Natural killer cell (primary cell): Measurements from ENCODE around the gene MYLK4. TPM values are rescaled to one million over a fixed set of nuclear protein-coding genes. Genes with fewer than 3 reads are reported as not detected.

Source experiments
- ATAC-seq, 3 donors: fragments of 150-1000 bp in 2 of 3; fragments of 200-7000 bp in 1 of 3; cut with Tn5 transposase; 1 replicate in 1 of 3; 2 replicates in 2 of 3; pipeline ENCODE4 v1.10.0; 2021; ENCODE audit warnings: mild to moderate bottlenecking in 2 of 3, moderate library complexity in 2 of 3
- DNase-seq, 2 donors: peaks; one replicate each; pipeline versions ENCODE4 v3.0.0 to v3.0.0-alpha.2; 2013 to 2021; ENCODE audit warnings: mixed read lengths in 1 of 2
- H3K27ac ChIP-seq: one replicate; pipeline ENCODE4 v1.5.1; 2013; ENCODE audit warnings: mild to moderate bottlenecking, low read length
- H3K27me3 ChIP-seq: one replicate; pipeline ENCODE4 v1.6.1; 2013; ENCODE audit warnings: low read length; ENCODE audit not compliant: control insufficient read depth, insufficient read depth
- H3K36me3 ChIP-seq: one replicate; pipeline ENCODE4 v1.6.1; 2013; ENCODE audit warnings: low read length; ENCODE audit not compliant: control insufficient read depth, insufficient read depth
- H3K4me1 ChIP-seq: one replicate; pipeline ENCODE4 v1.6.1; 2013; ENCODE audit warnings: low read length; ENCODE audit not compliant: control insufficient read depth, insufficient read depth
- H3K4me3 ChIP-seq: one replicate; pipeline ENCODE4 v1.5.1; 2013; ENCODE audit warnings: low read length
- H3K9me3 ChIP-seq: one replicate; pipeline ENCODE4 v1.6.1; 2013; ENCODE audit warnings: low read length; ENCODE audit not compliant: control insufficient read depth, insufficient read depth
- H3K27ac Mint-ChIP-seq, 2 donors: one replicate each; pipeline ENCODE4 v1.8.0; 2022; ENCODE audit warnings: mild to moderate bottlenecking in 2 of 2, mixed read lengths in 2 of 2, moderate library complexity in 1 of 2
- H3K27me3 Mint-ChIP-seq, 2 donors: one replicate each; pipeline ENCODE4 v1.8.0; 2022; ENCODE audit warnings: low read depth in 2 of 2, mixed read lengths in 2 of 2
- H3K36me3 Mint-ChIP-seq: one replicate; pipeline ENCODE4 v1.8.0; 2022; ENCODE audit warnings: mixed read lengths
- H3K4me1 Mint-ChIP-seq, 2 donors: one replicate each; pipeline ENCODE4 v1.8.0; 2022; ENCODE audit warnings: mixed read lengths in 2 of 2
- H3K4me3 Mint-ChIP-seq: one replicate; pipeline ENCODE4 v1.8.0; 2022; ENCODE audit warnings: mild to moderate bottlenecking, moderate library complexity, mixed read lengths
- H3K9me3 Mint-ChIP-seq, 2 donors: one replicate each; pipeline ENCODE4 v1.8.0; 2022; ENCODE audit warnings: mixed read lengths in 2 of 2
- CTCF ChIP-seq: fragments of 200-600 bp; IDR thresholded peaks from one replicate; pipeline ENCODE4 v1.8.0; 2022; ENCODE audit warnings: antibody characterized with exemption
- WGBS: methylation state at CpG from one replicate; pipeline ENCODE4 v1.1.7; 2013; ENCODE audit warnings: missing lambda C conversion rate; ENCODE audit not compliant: insufficient coverage; 5-methylcytosine and 5-hydroxymethylcytosine counted together
- intact Hi-C: fragments of 100-400 bp; cut with micrococcal nuclease; formaldehyde crosslinking; loops from one replicate; pipeline ENCODE4 v1.14.2; 2022
- total RNA-seq, 4 donors: library from RNA; stranded (reverse); fragments of 120-200 nt in 1 of 4; gene quantifications; one replicate each; pipeline versions ENCODE4 v1.2.3 to v1.2.4, GENCODE V29; 2013 to 2022

Gene MYLK4
- total RNA-seq, 3 donors from 2014 or later (not counting 1 experiment from before 2014, with no cell fraction given), result 0.45 to 1.1 (median 0.88) TPM

GRCh38 chr6:2633736-2634135 is 117.0 kb downstream of the MYLK4 start:
- Mint-ChIP-seq H3K27me3 (peaks cover 8 to 20% of the 10 kb centered on the region in 2 donors), H3K4me1 (peaks cover 0 to 5% of the 10 kb centered on the region in 2 donors), H3K27ac (no peak overlapping the region), H3K36me3 (no peaks in the 10 kb centered on the region), H3K9me3 (no peaks in the 10 kb centered on the region), H3K4me3 (peak overlapping the region; percentile 28)
- no peak for TF ChIP-seq CTCF
- DNase-seq (no peak), ATAC-seq (no peak)
- H3K4me3 ChIP-seq, result no peak overlapping the region
- 96% methylated on average over 13 of the region's 13 CpGs for WGBS
- no peaks in the 10 kb centered on the region for H3K9me3 ChIP-seq
- peaks cover 8% of the 10 kb centered on the region for H3K4me1 ChIP-seq
- H3K27me3 ChIP-seq, result peaks cover 2% of the 10 kb centered on the region
- no peak overlapping the region for H3K27ac ChIP-seq
- intact Hi-C loops, result loop anchor here (1.0 to 5.0 kb wide), 3 partner anchors 436 to 1037 kb away; no protein-coding TSS in a partner anchor
- H3K36me3 ChIP-seq, result no peaks in the 10 kb centered on the region

DNA sequence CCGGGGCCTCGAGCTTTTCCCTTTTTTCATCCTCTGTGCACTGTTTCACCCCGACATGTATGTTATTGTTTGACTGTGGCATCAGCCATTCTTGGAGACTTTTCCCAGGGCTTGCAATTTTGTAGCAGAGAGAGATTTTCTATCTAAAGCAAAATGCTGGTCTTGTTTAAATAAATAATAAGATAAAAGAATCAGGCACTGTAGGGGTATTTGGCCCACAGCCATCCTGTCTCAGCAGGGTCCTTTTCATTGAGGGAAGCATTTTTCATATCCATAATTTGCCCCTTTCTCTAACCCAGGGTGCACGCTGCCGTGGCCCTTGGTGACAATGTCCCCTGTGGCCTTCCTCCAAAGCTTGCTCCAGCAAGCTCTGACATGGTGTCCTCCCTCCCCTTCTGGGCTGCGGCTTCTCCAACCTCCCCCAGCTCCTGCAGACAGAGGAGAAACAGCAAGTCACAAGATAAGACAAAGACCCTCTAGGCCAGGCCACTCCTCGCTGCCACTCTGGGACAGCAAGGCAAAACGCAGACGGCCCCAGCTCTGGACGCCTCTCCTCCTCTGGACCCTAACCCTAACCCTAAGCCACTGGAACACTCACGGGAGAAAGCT is 117.6 kb downstream of the MYLK4 start:
- Mint-ChIP-seq H3K4me1 (peaks cover 0 to 5% of the 10 kb centered on the region in 2 donors), H3K4me3 (peak overlapping the region; percentile 4), H3K36me3 (no peaks in the 10 kb centered on the region), H3K27ac (no peak overlapping the region), H3K27me3 (peaks cover 13 to 22% of the 10 kb centered on the region in 2 donors), H3K9me3 (no peaks in the 10 kb centered on the region)
- Histone ChIP-seq H3K36me3 (no peaks in the 10 kb centered on the region), H3K27ac (no peak overlapping the region), H3K4me3 (no peak overlapping the region), H3K4me1 (peaks cover 8% of the 10 kb centered on the region), H3K9me3 (no peaks in the 10 kb centered on the region), H3K27me3 (peaks cover 2% of the 10 kb centered on the region)
- no peak for DNase-seq
- WGBS, result 92% methylated on average over 11 of the region's 11 CpGs
- intact Hi-C loops, result loop anchor here (5.0 kb wide), 1 partner anchor 436 kb away; no protein-coding TSS in a partner anchor
- TF ChIP-seq CTCF, result no peak
- no peak for ATAC-seq

DNA sequence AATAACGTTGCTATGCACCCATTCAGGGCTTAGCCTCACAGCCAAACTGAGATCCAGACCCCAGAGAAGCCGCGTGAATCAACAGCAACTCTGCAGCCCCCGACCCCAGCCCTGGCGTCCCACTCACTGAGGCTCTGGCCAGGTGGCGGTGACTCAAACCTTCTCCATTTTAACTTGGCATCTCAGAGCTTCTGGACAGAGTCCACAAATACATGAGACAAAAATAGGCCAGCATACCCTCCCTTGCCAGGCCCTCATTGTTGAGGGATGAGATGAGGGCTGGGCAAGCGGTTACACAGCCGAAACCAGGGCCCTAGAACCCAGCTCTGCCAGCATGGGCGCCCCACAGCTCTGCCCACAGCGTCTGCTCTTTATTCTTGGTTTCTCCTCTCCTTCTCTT is 118.4 kb downstream of the MYLK4 start:
- Mint-ChIP-seq H3K27ac (no peak overlapping the region), H3K4me1 (peaks cover 0 to 5% of the 10 kb centered on the region in 2 donors), H3K27me3 (peaks cover 14 to 29% of the 10 kb centered on the region in 2 donors), H3K4me3 (no peak overlapping the region), H3K9me3 (no peaks in the 10 kb centered on the region), H3K36me3 (no peaks in the 10 kb centered on the region)
- WGBS, result 92% methylated on average over 10 of the region's 10 CpGs
- H3K9me3 ChIP-seq, result no peaks in the 10 kb centered on the region
- H3K4me3 ChIP-seq, result no peak overlapping the region
- DNase-seq, result no peak
- no peaks in the 10 kb centered on the region for H3K36me3 ChIP-seq
- no peak for TF ChIP-seq CTCF
- intact Hi-C loops, result loop anchor here (5.0 kb wide), 1 partner anchor 435 kb away; no protein-coding TSS in a partner anchor
- peaks cover 8% of the 10 kb centered on the region for H3K4me1 ChIP-seq
- ATAC-seq, result no peak
- H3K27ac ChIP-seq, result no peak overlapping the region
- H3K27me3 ChIP-seq, result peaks cover 2% of the 10 kb centered on the region
